HG03558 (cell line): ENCODE measurements around the gene GARNL3.

Experiments used
- ATAC-seq: cut with Tn5 transposase; IDR thresholded peaks from one replicate; pipeline ENCODE4 v1.9.1; 2021; ENCODE audit warnings: moderate number of reproducible peaks; ENCODE audit not compliant: unreplicated experiment; ENCODE audit errors: extremely low read depth

The GARNL3 gene

DNA sequence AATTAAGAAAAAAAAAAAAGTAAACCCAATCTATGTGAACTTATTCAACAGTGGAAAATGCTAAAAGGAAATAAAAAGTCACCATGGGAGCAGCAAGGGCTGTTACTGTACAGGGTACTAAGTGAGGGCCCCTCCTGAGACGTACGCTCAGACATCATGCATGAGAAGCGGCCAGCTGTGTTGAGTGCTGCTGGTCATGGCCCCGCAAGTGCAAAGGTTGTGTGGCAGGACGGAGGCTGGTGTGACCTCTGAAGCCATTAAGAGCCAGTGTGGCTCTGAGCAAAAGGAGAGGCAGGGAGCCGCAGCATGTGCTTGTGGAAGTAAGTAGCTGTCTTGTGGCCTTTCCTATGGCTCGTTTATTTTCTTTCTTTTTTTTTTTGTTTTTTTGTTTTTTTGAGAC is 156.5 kb downstream of the GARNL3 start:
- no peak for ATAC-seq

- ATAC-seq: no peak
These were observed 157.7 kb downstream of the GARNL3 start for GRCh38 chr9:127422133-127422782.

DNA sequence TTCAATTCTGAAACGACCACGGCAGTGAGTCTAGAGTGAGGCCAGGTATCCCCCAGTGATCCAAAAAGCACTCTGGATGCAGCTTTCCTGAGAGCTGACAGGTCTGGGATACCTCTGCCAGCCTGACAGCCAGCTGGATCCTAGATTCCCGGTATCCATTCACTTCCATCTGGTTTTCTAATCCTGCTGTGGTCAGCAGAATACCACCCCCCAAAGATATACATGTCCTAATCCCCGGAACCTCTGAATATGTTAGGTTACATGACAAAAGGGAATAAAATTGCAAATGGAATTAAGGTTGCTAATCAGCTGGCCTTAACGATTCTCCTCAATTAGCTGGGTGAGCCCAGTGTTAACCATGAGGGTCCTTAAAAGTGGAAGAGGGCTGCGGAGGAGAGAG is 158.2 kb downstream of the GARNL3 start:
- no peak for ATAC-seq

DNA sequence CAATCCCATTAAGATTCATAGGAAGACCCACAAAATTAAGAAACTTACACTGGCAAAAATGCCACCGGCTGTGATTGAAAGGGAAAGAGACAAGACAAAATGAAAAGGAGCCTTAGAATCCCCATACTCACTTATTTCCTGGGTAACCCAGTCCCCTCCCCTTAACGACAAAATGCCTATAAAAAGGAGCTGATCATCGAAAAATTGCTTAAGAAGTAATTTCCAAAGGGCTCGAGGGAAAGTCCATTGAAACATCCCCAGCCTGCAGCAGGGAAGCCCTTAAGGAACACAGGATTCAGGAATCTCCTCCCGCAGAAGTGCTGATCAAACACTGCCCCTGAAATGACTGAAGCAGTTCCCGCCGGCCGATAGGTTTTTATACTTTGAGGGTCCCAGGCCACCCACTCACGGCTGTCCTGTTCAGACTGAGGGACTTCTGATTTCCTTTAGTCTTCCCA is 158.9 kb downstream of the GARNL3 start:
- ATAC-seq: no peak

GRCh38 chr9:127423934-127424675 is 159.5 kb downstream of the GARNL3 start, which contains the start of gene ZNF79:
Gene ZNF79, plus strand, starts transcription at chr9:127424382. Its CDS starts 406 bp downstream, at chr9:127424788.
- peak; percentile 53 for ATAC-seq

DNA sequence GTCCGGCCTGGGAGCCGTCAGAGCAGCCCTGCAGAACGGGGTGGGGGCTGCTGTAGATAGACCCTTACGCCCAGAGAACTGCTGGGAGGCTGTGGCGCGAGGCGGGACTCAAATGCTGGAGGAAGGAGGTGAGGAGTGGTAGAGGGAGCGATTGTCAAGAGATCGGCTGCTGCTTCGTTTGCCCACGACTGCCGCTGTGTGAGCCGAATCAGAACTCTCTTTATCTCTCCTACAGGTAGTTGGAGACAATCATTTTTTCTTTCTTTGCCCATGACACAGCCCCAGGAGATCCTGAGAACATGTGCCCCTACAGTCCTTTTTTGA is 160.1 kb downstream of the GARNL3 start:
- no peak for ATAC-seq

GRCh38 chr9:127426756-127427155 is 162.2 kb downstream of the GARNL3 start:
- no peak for ATAC-seq

DNA sequence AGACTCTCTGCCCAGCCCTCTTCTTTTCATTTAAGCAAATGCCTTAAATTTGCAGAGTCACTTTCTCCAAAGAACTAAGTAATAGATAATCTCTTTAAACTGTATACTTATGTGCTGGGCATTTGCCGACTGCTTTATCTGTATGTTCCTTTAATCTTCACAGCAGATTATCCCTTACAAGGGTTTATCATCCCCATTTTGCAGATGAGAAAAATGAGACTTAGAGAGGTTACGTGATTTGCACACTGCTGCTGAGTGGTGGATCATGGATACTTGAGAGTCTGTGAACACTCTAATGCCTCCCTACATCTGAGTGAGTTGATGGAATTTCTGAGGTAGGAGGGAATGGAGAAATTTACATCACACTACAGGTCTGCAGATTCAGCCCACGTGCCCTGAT is 163.8 kb downstream of the GARNL3 start:
- no peak for ATAC-seq

GRCh38 chr9:127430415-127430814 is 165.8 kb downstream of the GARNL3 start:
- no peak for ATAC-seq

DNA sequence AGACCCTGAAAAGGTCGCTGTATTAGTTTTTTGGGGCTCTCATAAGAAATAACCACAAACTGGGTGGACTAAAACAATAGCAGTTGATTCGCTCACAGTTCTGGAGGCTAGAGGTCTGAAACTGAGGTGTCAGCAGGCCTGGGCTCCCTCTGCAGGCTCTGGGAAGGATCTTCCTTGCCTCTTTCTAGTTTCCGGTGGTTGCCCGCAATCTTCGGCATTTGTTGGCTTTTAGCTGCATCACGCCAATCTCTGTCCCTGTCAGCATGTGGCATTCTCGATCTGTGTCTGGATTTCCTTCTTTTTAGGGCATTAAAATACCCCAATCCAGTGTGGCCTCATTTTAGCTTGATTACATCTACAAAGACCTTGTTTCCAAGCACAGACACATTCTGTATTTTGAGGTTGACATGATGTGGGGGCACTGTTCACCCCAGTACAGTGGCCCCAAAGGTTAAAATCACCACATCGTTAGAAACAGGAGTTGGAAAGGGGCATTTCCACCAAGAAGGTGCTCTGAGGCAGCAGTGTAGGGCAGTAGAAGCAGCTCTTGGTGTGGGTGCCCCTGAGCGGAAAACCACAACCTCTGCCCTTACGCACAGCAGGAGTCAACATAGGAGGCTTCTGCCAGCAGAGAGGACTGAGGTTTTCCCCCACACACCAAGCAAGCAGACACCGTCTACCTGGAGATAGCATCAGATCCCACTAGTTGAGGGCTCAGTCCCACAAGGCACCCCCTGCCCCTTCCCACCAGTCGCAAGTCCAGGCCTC is 173.1 kb downstream of the GARNL3 start:
- no peak for ATAC-seq

- no peak for ATAC-seq
These were observed 173.8 kb downstream of the GARNL3 start for GRCh38 chr9:127438394-127438793.
